H9 (cell line): ENCODE measurements around the gene COLQ. TPM values are rescaled to one million over a fixed set of nuclear protein-coding genes. Genes with fewer than 3 reads are reported as not detected.

Source experiments
- DNase-seq: peaks from one replicate; pipeline ENCODE4 v3.0.0-alpha.2; 2017
- H2AFZ ChIP-seq: one replicate; pipeline ENCODE4 v1.6.1; 2013; ENCODE audit warnings: mild to moderate bottlenecking, low read length, control low read depth, moderate library complexity
- H2AK5ac ChIP-seq: 2 replicates; pipeline ENCODE4 v1.6.1; 2013; ENCODE audit warnings: low read length, control low read depth, mixed read lengths; ENCODE audit not compliant: insufficient read length
- H2BK120ac ChIP-seq: one replicate; pipeline ENCODE4 v1.6.1; 2013; ENCODE audit warnings: low read depth, mild to moderate bottlenecking, low read length, control low read depth, inconsistent platforms; ENCODE audit not compliant: poor library complexity, severe bottlenecking
- H2BK12ac ChIP-seq: 2 replicates; pipeline ENCODE4 v1.6.1; 2013; ENCODE audit warnings: low read length, control low read depth, mixed read lengths, low read depth; ENCODE audit not compliant: insufficient read length
- H2BK15ac ChIP-seq: 2 replicates; pipeline ENCODE4 v1.6.1; 2013; ENCODE audit warnings: low read depth, low read length, control low read depth
- H2BK20ac ChIP-seq: one replicate; pipeline ENCODE4 v1.6.1; 2013; ENCODE audit warnings: low read depth, mild to moderate bottlenecking, low read length, control low read depth, inconsistent platforms; ENCODE audit not compliant: poor library complexity, severe bottlenecking
- H2BK5ac ChIP-seq: 2 replicates; pipeline ENCODE4 v1.6.1; 2013; ENCODE audit warnings: low read length, control low read depth, mixed read lengths; ENCODE audit not compliant: insufficient read length
- H3K14ac ChIP-seq: 2 replicates; pipeline ENCODE4 v1.6.1; 2013; ENCODE audit warnings: low read length, control low read depth; ENCODE audit not compliant: insufficient read depth
- H3K18ac ChIP-seq: 2 replicates; pipeline ENCODE4 v1.6.1; 2013; ENCODE audit warnings: low read depth, mild to moderate bottlenecking, mixed read lengths, low read length, control low read depth; ENCODE audit not compliant: insufficient read length
- H3K23ac ChIP-seq: 2 replicates; pipeline ENCODE4 v1.6.1; 2013; ENCODE audit warnings: low read length, control low read depth, mixed read lengths, low read depth; ENCODE audit not compliant: insufficient read length
- H3K23me2 ChIP-seq: 2 replicates; pipeline ENCODE4 v1.6.1; 2013; ENCODE audit warnings: low read depth, mild to moderate bottlenecking, mixed read lengths, low read length, control low read depth; ENCODE audit not compliant: insufficient read length, poor library complexity, severe bottlenecking
- H3K27ac ChIP-seq: 2 replicates; pipeline ENCODE4 v1.5.1; 2013; ENCODE audit warnings: low read length, control low read depth, mixed read lengths, low read depth; ENCODE audit not compliant: insufficient read length
- H3K27me3 ChIP-seq: 2 replicates; pipeline ENCODE4 v1.6.1; 2013; ENCODE audit warnings: low read length, control low read depth, inconsistent platforms; ENCODE audit not compliant: insufficient read depth
- H3K4ac ChIP-seq: 2 replicates; pipeline ENCODE4 v1.6.1; 2013; ENCODE audit warnings: low read depth, mild to moderate bottlenecking, control low read depth, inconsistent platforms, low read length, moderate library complexity
- H3K4me1 ChIP-seq: 2 replicates; pipeline ENCODE4 v1.6.1; 2013; ENCODE audit warnings: low read length, control low read depth, inconsistent platforms; ENCODE audit not compliant: insufficient read depth
- H3K4me2 ChIP-seq: 2 replicates; pipeline ENCODE4 v1.6.1; 2013; ENCODE audit warnings: low read length, control low read depth, mixed read lengths; ENCODE audit not compliant: insufficient read length, insufficient read depth
- H3K56ac ChIP-seq: 2 replicates; pipeline ENCODE4 v1.6.1; 2013; ENCODE audit warnings: low read depth, mild to moderate bottlenecking, mixed read lengths, low read length, control low read depth; ENCODE audit not compliant: insufficient read length
- H3K79me1 ChIP-seq: 2 replicates; pipeline ENCODE4 v1.6.1; 2013; ENCODE audit warnings: low read depth, mild to moderate bottlenecking, moderate library complexity, low read length, control low read depth, inconsistent platforms; ENCODE audit not compliant: insufficient read depth, poor library complexity, severe bottlenecking
- H3K79me2 ChIP-seq: 2 replicates; pipeline ENCODE4 v1.6.1; 2013; ENCODE audit warnings: low read length, control low read depth, inconsistent platforms; ENCODE audit not compliant: insufficient read depth
- H3K9ac ChIP-seq: 2 replicates; pipeline ENCODE4 v1.6.1; 2013; ENCODE audit warnings: low read length, control low read depth, mixed read lengths; ENCODE audit not compliant: insufficient read length; ENCODE audit errors: extremely low read depth
- H3K9me3 ChIP-seq: one replicate; pipeline ENCODE4 v1.6.1; 2013; ENCODE audit warnings: low read depth, low read length, inconsistent platforms; ENCODE audit not compliant: control insufficient read depth
- H3T11ph ChIP-seq: one replicate; pipeline ENCODE4 v1.6.1; 2013; ENCODE audit warnings: mild to moderate bottlenecking, low read length, control low read depth, inconsistent platforms
- H4K20me1 ChIP-seq: one replicate; pipeline ENCODE4 v1.6.1; 2013; ENCODE audit not compliant: control insufficient read depth, insufficient read length, insufficient read depth
- H4K5ac ChIP-seq: 2 replicates; pipeline ENCODE4 v1.6.1; 2013; ENCODE audit warnings: low read depth, mild to moderate bottlenecking, mixed read lengths, low read length, control low read depth; ENCODE audit not compliant: insufficient read length
- H4K8ac ChIP-seq: replicated peaks from 2 replicates; pipeline ENCODE4 v1.6.1; 2013; ENCODE audit warnings: low read length, control low read depth, mixed read lengths, low read depth; ENCODE audit not compliant: insufficient read length
- H4K91ac ChIP-seq: 2 replicates; pipeline ENCODE4 v1.6.1; 2013; ENCODE audit warnings: low read depth, mild to moderate bottlenecking, moderate library complexity, mixed read lengths, low read length, control low read depth; ENCODE audit not compliant: insufficient read length
- H3K27ac Mint-ChIP-seq, 3 experiments: 2 replicates in 2 of 3; 3 replicates in 1 of 3; pipeline ENCODE4 v1.8.0; 2020 to 2021; ENCODE audit warnings: mixed read lengths in 3 of 3, mild to moderate bottlenecking in 1 of 3, moderate library complexity in 1 of 3
- H3K27me3 Mint-ChIP-seq: 2 replicates; pipeline ENCODE4 v1.8.0; 2021; ENCODE audit warnings: low read depth, mild to moderate bottlenecking, moderate library complexity, mixed read lengths
- H3K36me3 Mint-ChIP-seq, 3 experiments: 2 replicates in 2 of 3; 3 replicates in 1 of 3; pipeline ENCODE4 v1.8.0; 2020 to 2021; ENCODE audit warnings: low read depth in 3 of 3, mixed read lengths in 3 of 3; ENCODE audit not compliant: insufficient read depth in 1 of 3
- H3K4me1 Mint-ChIP-seq, 2 experiments: 2 replicates each; pipeline ENCODE4 v1.8.0; 2020; ENCODE audit warnings: mixed read lengths in 2 of 2
- H3K4me3 Mint-ChIP-seq, 2 experiments: 2 replicates in 1 of 2; 3 replicates in 1 of 2; pipeline ENCODE4 v1.8.0; 2020 to 2021; ENCODE audit warnings: mild to moderate bottlenecking in 2 of 2, mixed read lengths in 2 of 2, moderate library complexity in 1 of 2
- H3K9me3 Mint-ChIP-seq, 2 experiments: 2 replicates in 1 of 2; 3 replicates in 1 of 2; pipeline ENCODE4 v1.8.0; 2020; ENCODE audit warnings: mild to moderate bottlenecking in 2 of 2, mixed read lengths in 2 of 2, moderate library complexity in 1 of 2
- WGBS: extraction: QIAGEN DNeasy Blood & Tissue Kit; methylation state at CpG from one replicate; pipeline ENCODE4 v1.1.7; 2013; ENCODE audit warnings: missing lambda C conversion rate, low lambda C conversion rate, mixed read lengths; ENCODE audit not compliant: insufficient read length; ENCODE audit errors: extremely low coverage; 5-methylcytosine and 5-hydroxymethylcytosine counted together
- total RNA-seq: library from RNA; stranded (reverse); gene quantifications from 2 replicates; pipeline ENCODE4 v1.2.1, GENCODE V29; 2021
- TF ChIP-seq, protein P1 (sequence below): fragments of 200-600 bp; sonication (generic); conservative IDR thresholded peaks from 3 replicates; pipeline ENCODE4 v1.8.0; 2021; ENCODE audit warnings: antibody characterized with exemption, mild to moderate bottlenecking

COLQ gene
- total RNA-seq, 1 experiment from 2014 or later: 0.61 TPM

DNA sequence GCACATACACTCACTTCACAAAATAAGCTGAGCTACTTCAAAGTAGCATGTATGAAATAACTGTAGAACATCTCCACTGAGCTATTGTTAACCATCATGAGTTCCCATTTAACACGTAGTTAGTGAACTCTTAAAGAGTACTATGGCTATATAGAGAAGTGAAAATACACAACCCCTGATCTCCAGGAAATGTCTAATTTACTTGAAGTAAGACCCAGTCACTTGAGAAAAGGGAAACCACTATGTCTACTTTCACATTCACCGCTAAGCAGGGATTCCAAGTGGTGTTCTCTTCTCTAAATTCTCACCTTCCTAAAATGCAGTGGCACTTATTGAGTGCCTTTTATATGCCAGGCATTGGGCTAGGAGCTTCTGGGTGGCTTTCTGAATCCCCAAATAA is 35.0 kb upstream of the COLQ start:
- H3K27me3 Mint-ChIP-seq: no peaks in the 10 kb centered on the region
- no peak overlapping the region for H3K4ac ChIP-seq
- no peak overlapping the region for H2AK5ac ChIP-seq
- no peak overlapping the region for H3T11ph ChIP-seq
- H2BK15ac ChIP-seq: no peak overlapping the region
- no CpG with 5 or more reads among the region's 2 CpGs for WGBS
- H4K91ac ChIP-seq: no peak overlapping the region
- H3K4me1 ChIP-seq: no peaks in the 10 kb centered on the region
- no peaks in the 10 kb centered on the region for H3K79me1 ChIP-seq
- H2BK20ac ChIP-seq: no peak overlapping the region
- peaks cover 2 to 9% of the 10 kb centered on the region in 2 experiments; a peak in 3 of 4 replicates for H3K4me1 Mint-ChIP-seq
- H3K27ac ChIP-seq: no peak overlapping the region
- H2AFZ ChIP-seq: no peak overlapping the region
- no peak overlapping the region for H3K4me3 Mint-ChIP-seq
- DNase-seq: no peak
- no peak overlapping the region for H2BK5ac ChIP-seq
- H3K4me2 ChIP-seq: no peak overlapping the region
- no peak overlapping the region for H3K27ac Mint-ChIP-seq
- no peak overlapping the region for H3K9ac ChIP-seq
- H3K23ac ChIP-seq: no peak overlapping the region
- no peak overlapping the region for H3K56ac ChIP-seq
- H3K23me2 ChIP-seq: no peaks in the 10 kb centered on the region
- no peaks in the 10 kb centered on the region for H3K79me2 ChIP-seq
- no peaks in the 10 kb centered on the region for H3K27me3 ChIP-seq
- no peak overlapping the region for H4K5ac ChIP-seq
- peaks cover 0 to 16% (median 4%) of the 10 kb centered on the region in 3 experiments; a peak in 6 of 7 replicates for H3K36me3 Mint-ChIP-seq
- H4K8ac ChIP-seq: no peak overlapping the region
- H2BK120ac ChIP-seq: no peak overlapping the region
- no peaks in the 10 kb centered on the region for H3K9me3 Mint-ChIP-seq
- H4K20me1 ChIP-seq: no peaks in the 10 kb centered on the region
- no peak overlapping the region for H2BK12ac ChIP-seq
- no peak overlapping the region for H3K14ac ChIP-seq
- TF ChIP-seq, protein P1, sequence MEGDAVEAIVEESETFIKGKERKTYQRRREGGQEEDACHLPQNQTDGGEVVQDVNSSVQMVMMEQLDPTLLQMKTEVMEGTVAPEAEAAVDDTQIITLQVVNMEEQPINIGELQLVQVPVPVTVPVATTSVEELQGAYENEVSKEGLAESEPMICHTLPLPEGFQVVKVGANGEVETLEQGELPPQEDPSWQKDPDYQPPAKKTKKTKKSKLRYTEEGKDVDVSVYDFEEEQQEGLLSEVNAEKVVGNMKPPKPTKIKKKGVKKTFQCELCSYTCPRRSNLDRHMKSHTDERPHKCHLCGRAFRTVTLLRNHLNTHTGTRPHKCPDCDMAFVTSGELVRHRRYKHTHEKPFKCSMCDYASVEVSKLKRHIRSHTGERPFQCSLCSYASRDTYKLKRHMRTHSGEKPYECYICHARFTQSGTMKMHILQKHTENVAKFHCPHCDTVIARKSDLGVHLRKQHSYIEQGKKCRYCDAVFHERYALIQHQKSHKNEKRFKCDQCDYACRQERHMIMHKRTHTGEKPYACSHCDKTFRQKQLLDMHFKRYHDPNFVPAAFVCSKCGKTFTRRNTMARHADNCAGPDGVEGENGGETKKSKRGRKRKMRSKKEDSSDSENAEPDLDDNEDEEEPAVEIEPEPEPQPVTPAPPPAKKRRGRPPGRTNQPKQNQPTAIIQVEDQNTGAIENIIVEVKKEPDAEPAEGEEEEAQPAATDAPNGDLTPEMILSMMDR: no peak
- H3K18ac ChIP-seq: no peak overlapping the region
- no peaks in the 10 kb centered on the region for H3K9me3 ChIP-seq
